ENCODE measurements around the gene PTPRB.

Gene PTPRB

GRCh38 chr12:70637303-70638085 lies at the start of gene PTPRB:
Gene PTPRB, minus strand, starts transcription at chr12:70637429. Its CDS starts 34 bp downstream, at chr12:70637395.
- in situ Hi-C loops (cut with MboI; ENCODE audit: low sequenced_read_pairs), result no loop called here

DNA sequence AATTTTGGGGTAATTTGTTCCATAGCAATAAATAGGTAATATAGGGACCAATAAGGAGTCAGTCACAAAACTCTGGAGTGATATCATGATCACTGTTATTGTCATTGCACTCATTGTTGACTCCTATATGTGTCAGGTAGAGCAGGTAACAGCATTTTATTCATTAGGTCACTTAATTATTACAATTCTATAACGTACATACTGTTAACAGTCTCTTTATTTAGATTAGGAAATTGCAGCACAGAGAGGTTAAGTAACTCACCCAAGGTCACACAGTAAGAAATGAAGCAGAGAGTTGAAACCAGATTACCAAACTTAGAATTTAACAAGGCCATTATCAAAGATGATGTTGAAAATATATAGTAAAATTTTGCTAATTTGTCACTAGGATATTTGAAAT lies 49.7 kb upstream of the PTPRB start:
- in situ Hi-C loops (cut with MboI; ENCODE audit: low sequenced_read_pairs), result no loop called here

- in situ Hi-C loops (cut with MboI; ENCODE audit: low sequenced_read_pairs), result no loop called here
Measured at GRCh38 chr12:70686299-70686698, 49.1 kb upstream of the PTPRB start.

- in situ Hi-C loops (cut with MboI; ENCODE audit: low sequenced_read_pairs), result no loop called here
Measured at GRCh38 chr12:70683976-70684375, 46.7 kb upstream of the PTPRB start.

GRCh38 chr12:70671698-70672097 lies 34.5 kb upstream of the PTPRB start:
- in situ Hi-C loops (cut with MboI; ENCODE audit: low sequenced_read_pairs), result no loop called here

DNA sequence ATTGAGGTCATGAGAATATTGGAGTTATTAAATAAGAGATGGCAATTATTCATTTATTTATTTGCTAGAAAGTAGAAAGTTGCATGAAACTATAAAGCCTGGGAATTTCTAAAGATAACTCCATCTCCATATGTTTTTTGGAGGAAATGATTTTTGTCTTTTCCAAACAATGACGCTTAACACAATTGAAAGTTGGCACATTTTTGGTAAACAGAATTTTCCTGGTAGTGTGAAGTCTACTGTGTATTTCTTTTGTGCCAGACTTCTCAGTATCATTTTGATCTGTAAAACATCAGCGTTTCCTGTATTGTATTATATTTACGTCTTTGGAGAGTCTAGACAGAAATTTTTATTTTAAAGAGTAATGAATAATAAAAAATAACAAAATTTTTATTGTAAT lies 33.7 kb upstream of the PTPRB start:
- in situ Hi-C loops (cut with MboI; ENCODE audit: low sequenced_read_pairs), result no loop called here

DNA sequence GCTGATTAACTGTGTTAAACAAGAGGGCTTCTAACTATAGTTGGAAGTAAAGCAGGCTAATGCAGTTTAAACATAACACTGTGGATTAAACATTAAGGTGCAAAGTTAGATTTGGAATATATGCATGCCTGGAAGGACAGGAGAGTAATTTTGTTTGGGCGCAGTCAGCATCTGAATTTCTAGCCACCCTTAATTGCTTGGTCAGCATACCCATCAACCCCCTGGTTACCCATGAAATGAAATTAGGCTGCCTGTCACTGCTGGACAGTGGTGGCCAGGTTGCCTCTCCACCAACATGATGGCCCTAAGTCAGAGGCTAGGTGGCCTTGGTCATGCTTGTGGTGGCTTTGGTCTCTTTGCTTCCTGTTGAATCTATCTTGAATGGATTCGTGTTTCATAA lies 30.0 kb upstream of the PTPRB start:
- in situ Hi-C loops (cut with MboI; ENCODE audit: low sequenced_read_pairs), result no loop called here

- in situ Hi-C loops (cut with MboI; ENCODE audit: low sequenced_read_pairs), result no loop called here
Measured at GRCh38 chr12:70666364-70666763, 29.1 kb upstream of the PTPRB start.

DNA sequence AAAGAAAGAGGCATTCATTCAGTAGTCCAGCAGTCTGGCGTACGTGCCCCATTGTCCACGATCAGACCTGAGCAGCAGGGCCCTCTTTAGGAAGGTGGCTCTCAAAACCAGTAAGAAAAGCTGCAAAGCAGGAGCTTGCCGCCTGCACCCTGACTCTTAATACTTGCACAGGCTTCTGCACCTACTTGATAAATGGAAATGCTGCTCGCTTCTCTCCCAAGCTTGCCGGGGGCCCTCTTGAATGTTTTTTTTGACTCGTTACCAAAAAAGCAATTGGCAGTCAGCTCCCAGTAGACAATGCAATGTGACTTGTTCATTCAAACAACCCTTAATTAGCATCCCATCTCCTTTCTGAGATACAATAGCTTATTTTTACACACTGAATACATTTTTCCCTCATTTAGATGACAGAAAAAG lies 27.2 kb upstream of the PTPRB start:
- in situ Hi-C loops (cut with MboI; ENCODE audit: low sequenced_read_pairs), result no loop called here

DNA sequence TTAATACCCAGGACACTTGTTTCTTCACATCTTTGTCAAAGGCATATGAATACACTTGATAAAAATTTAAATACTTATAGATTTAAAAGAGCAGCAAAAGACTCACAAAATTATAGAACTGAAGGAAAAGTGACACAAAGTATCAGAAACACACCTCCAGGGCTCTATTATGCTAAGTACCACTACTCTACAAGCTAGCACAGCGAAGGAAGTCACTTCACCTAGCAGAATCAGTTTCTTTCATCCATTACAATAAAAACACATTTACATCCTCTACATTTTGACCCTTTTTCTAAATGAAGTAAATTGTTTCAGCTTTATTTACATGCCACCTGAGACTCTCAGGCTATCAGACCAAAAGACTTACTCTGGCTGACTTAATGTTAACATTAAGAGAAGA lies 26.6 kb upstream of the PTPRB start:
- in situ Hi-C loops (cut with MboI; ENCODE audit: low sequenced_read_pairs), result no loop called here

DNA sequence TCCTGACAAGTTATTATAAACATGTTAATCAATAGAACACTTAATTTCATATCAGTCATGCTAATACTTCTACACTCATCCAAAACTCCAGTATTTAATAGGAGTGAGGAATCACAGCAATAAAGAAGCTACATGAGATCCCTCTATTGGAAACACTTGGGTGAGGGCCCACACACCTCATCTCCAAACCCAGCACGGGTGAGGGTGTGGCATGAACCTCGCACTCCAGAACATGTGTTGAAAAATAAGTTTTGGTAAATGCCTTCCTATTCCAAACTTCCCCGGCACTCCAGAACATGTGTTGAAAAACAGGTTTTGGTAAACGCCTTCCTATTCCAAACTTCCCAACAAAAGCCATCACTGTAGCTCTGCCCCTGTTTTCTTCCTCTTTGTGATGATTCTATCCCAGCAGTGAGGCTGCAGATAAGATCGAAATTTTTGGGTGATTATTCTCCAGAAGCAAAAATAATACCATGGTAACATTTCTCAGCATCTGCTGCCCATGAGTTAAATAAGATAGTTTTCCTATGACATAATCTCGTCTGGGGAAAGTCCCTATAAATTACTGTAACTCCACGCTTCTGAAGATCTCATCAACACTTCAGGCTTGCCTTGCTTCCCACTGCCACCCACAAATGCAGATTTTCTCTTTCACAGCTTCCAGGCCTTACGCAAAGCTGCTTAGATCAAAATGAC lies 24.4 kb upstream of the PTPRB start:
- in situ Hi-C loops (cut with MboI; ENCODE audit: low sequenced_read_pairs), result no loop called here

DNA sequence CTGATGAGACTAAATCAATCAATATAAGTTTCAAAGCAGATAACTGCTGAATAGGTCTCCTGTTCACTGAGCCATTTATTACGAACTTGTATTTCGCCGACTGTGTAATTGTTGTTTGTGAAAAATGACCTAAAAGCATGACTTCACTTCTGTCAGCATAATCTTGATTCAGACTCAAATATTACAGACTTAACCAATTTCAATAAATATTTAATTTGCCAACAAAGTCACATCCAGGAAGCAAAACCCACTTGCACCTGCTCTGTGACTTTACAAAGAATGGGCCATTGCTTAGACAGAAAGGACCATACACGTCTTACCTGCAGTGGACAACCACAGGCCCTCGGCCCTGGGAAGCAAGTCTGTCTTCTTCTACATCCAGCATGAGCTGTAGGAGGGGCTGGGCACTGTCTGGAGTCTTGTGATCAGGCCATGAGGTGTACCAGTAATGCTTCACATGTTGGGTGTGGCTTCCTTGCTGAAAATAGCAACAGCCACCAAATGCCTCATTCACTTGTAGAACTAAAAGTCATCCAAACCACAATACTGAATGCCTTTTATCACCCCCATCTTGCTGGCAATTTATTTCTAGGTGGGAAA lies 23.5 kb upstream of the PTPRB start:
- in situ Hi-C loops (cut with MboI; ENCODE audit: low sequenced_read_pairs), result no loop called here

DNA sequence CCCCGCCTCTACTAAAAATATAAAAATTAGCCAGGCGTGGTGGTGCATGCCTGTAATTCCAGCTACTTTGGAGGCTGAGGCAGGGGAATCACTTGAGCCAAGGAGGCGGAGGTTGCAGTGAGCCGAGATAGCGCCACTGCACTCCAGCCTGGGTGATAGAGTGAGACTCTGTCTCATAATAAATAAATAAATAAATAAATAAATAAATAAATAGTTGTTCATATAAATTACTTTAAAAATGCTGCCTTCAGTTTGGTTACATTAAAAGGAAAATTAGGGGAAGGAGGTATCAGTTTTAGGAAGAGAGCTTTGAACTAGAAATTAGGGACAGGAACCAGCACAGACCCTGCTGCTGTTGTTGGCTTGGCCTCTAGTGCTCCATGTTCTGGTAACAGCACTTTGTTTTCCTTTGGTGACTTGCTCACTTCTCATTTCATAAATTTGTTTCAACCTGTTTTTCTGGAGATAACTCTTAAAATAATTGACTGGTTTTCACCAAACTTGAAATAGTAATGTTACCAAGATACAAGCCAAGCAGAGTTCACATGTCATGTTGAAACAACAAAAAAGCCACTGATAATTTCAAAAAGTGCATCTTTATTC lies 22.9 kb upstream of the PTPRB start:
- in situ Hi-C loops (cut with MboI; ENCODE audit: low sequenced_read_pairs), result no loop called here

DNA sequence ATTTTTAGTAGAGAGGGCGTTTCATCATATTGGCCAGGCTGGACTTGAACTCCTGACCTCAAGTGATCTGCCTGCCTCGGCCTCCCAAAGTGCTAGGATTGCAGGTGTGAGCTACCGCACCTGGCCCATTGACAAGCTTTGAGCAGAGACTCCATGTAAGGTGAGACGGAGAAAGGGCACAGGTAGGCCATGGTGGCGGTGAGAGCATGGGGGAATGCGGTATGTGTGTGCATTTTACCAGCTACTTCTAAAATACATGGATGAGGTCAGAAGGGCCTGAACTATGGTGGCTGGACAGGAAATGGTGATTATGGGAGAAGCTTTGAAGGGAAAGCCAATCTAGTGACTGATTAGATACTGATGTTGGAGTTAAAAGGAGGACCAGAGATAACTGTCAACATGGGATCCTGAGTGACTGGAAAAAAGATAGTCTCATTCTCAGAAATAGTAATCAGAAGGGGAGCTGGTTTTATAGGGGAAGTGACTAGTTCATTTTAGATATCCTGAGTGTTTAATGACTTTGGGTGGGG lies 21.9 kb upstream of the PTPRB start:
- in situ Hi-C loops (cut with MboI; ENCODE audit: low sequenced_read_pairs), result no loop called here

- in situ Hi-C loops (cut with MboI; ENCODE audit: low sequenced_read_pairs), result no loop called here
Measured at GRCh38 chr12:70657616-70658286, 20.5 kb upstream of the PTPRB start.

GRCh38 chr12:70652451-70652850 lies 15.2 kb upstream of the PTPRB start:
- in situ Hi-C loops (cut with MboI; ENCODE audit: low sequenced_read_pairs), result no loop called here

- in situ Hi-C loops (cut with MboI; ENCODE audit: low sequenced_read_pairs), result no loop called here
Measured at GRCh38 chr12:70648831-70649230, 11.6 kb upstream of the PTPRB start.

- in situ Hi-C loops (cut with MboI; ENCODE audit: low sequenced_read_pairs), result no loop called here
Measured at GRCh38 chr12:70648191-70648590, 11.0 kb upstream of the PTPRB start.

DNA sequence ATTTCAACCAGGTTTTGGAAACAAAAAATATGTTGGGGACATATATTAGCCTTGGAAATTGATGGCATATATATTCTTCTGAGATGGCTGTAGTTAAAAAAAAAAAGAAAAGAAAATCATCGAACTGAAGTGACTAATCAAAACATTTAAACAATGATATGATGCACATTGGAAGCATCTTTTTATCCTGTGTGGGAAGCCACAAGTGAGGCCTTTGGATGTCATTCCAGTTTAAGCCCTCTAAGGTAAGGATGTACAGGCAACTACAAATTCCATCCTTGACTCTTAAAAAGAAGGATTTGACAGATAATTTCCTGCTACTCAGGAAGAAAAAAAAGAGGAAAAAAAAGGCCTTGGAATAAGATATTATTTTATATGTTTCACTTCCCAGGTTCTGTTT lies 9.6 kb upstream of the PTPRB start:
- in situ Hi-C loops (cut with MboI; ENCODE audit: low sequenced_read_pairs), result no loop called here

DNA sequence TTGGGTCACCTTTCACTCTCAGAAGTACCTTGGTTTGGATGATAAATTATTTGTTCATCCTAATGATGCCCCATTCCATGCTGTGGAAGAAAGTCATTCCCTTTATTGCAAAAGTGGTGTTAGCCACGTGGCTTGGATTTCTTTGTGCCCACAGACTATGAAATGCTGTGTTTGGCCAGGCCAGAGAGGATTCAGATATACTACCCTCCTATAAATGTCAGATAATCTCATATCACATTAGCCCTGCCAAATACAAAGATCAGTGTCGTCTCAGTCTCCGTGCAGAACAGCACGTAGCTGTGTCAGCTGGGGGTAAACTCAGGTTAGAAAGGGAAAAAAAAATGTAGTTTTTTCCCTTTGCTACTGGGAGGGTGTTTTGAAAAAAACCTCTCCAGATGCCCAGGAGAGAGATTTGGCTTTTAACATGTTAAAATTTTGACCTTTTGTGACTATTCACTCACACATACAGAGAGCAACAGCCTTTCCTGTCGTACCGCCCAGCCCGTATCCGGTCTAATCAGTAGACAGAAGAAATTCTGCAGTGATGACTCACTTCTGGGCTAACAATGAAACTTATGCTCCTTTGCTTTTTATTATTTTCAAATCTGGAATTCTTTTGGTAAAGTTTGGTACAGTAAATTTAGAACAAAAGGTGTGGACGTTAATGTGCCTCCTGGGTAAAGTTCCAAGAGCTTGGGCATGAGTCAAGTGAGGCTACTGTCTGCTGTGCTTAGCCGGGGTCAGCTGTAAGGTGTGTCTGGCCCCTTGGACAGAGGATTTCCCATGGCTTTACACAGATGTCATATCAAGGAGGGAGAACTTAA lies 8.5 kb upstream of the PTPRB start:
- in situ Hi-C loops (cut with MboI; ENCODE audit: low sequenced_read_pairs), result no loop called here

Data from HL-60/S4 (cell line).